HUES64 (cell line): ENCODE measurements around the gene SLC9A9.

Experiments used
- H3K27ac ChIP-seq: 2 replicates; pipeline ENCODE4 v1.7.0; 2013; ENCODE audit warnings: low read depth, low read length, inconsistent platforms
- H3K27me3 ChIP-seq: 2 replicates; pipeline ENCODE4 v1.6.1; 2013; ENCODE audit warnings: mild to moderate bottlenecking, low read length; ENCODE audit not compliant: insufficient read depth
- H3K36me3 ChIP-seq: 2 replicates; pipeline ENCODE4 v1.6.1; 2013; ENCODE audit warnings: mild to moderate bottlenecking, low read length; ENCODE audit not compliant: insufficient read depth
- H3K4me1 ChIP-seq: 2 replicates; pipeline ENCODE4 v1.6.1; 2013; ENCODE audit warnings: mild to moderate bottlenecking, low read length, moderate library complexity; ENCODE audit not compliant: insufficient read depth
- H3K4me3 ChIP-seq: 2 replicates; pipeline ENCODE4 v1.5.1; 2013; ENCODE audit warnings: mild to moderate bottlenecking, low read length, moderate library complexity
- H3K9ac ChIP-seq: 2 replicates; pipeline ENCODE4 v1.6.1; 2013; ENCODE audit warnings: mild to moderate bottlenecking, low read depth, low read length
- H3K9me3 ChIP-seq: 2 replicates; pipeline ENCODE4 v1.6.1; 2013; ENCODE audit warnings: low read depth, low read length; ENCODE audit not compliant: insufficient read depth
- WGBS: fragments of 150-250, 120-280 bp; methylation state at CpG from one replicate; pipeline ENCODE4 v1.1.7; 2013; ENCODE audit warnings: missing lambda C conversion rate; 5-methylcytosine and 5-hydroxymethylcytosine counted together

Gene SLC9A9

DNA sequence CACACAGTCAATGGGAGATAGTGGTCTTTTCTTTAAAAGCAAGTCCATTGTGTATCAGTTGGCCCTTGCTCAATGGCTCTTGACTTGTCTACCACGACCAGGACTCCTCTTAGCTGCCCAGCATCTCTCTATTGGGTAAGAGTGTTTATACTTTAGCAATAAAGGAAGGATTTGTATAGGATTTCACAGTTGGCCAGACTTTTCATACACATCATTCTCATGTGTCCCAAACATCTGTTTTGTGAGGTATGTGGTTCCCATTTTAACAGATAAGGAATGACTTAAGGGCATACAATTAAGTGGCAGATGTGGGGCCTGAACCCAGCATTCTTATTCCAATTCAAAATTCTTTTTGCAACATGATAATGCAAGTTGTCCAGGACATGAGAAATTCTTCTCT, 537.2 kb downstream of the SLC9A9 start:
- H3K4me3 ChIP-seq, result no peak overlapping the region
- H3K9ac ChIP-seq, result no peak overlapping the region
- H3K4me1 ChIP-seq, result no peaks in the 10 kb centered on the region
- 86% methylated on average over 1 of the region's 1 CpG for WGBS
- no peaks in the 10 kb centered on the region for H3K36me3 ChIP-seq
- no peaks in the 10 kb centered on the region for H3K9me3 ChIP-seq
- H3K27ac ChIP-seq, result no peak overlapping the region
- H3K27me3 ChIP-seq, result no peaks in the 10 kb centered on the region

DNA sequence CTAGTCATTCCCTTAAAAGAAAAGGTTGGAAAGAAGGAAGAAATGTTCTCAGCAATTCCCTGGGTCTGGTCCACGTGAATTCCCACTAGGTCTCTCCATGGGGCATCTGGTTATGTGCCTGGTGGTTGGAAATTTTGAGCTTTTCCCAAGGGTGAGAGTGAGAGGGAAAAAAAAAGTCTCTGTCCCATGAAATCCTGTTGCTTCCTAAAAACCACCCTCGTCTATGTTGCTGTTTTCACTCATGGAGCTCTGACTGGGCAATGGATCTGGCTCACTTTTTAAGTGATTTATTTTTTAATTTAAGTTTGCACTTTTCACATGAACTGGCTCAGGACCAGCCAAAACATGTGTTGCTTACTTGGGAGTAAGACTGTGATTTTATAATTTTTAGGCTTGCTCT, 538.6 kb downstream of the SLC9A9 start:
- H3K27ac ChIP-seq, result no peak overlapping the region
- no peaks in the 10 kb centered on the region for H3K36me3 ChIP-seq
- H3K27me3 ChIP-seq, result no peaks in the 10 kb centered on the region
- 85% methylated on average over 2 of the region's 2 CpGs for WGBS
- H3K9ac ChIP-seq, result no peak overlapping the region
- no peaks in the 10 kb centered on the region for H3K4me1 ChIP-seq
- H3K4me3 ChIP-seq, result no peak overlapping the region
- H3K9me3 ChIP-seq, result no peaks in the 10 kb centered on the region

DNA sequence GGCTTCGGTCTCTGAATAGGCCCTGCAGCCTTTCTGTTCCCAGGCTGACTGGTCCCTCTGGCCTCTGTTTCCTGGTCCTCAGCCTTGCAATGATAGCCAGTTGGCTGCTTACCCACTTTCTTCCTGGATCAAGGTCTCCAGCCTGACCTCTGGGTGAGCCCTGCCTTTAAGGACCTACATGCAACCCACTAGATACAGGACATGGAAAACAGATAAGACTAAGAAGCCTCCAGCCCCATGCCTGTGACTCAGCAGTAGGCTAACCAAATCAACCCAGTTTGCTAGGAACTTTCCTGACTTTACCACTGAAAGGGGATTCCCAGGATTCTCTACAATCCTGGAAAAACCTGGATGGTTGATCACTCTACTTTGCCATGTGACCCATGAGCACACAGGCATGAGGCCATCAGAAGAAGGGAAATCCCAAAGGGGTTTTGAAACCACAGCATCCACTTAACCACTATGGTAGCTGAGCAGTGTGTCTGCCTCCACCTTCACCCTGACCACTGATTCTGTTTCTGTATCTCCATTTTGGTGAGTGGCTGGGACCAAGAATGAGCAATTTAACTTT, 540.6 kb downstream of the SLC9A9 start:
- WGBS, result 88% methylated on average over 1 of the region's 1 CpG
- Histone ChIP-seq H3K4me3 (no peak overlapping the region), H3K4me1 (no peaks in the 10 kb centered on the region), H3K9me3 (no peaks in the 10 kb centered on the region), H3K27me3 (no peaks in the 10 kb centered on the region), H3K27ac (no peak overlapping the region), H3K9ac (no peak overlapping the region), H3K36me3 (no peaks in the 10 kb centered on the region)

DNA sequence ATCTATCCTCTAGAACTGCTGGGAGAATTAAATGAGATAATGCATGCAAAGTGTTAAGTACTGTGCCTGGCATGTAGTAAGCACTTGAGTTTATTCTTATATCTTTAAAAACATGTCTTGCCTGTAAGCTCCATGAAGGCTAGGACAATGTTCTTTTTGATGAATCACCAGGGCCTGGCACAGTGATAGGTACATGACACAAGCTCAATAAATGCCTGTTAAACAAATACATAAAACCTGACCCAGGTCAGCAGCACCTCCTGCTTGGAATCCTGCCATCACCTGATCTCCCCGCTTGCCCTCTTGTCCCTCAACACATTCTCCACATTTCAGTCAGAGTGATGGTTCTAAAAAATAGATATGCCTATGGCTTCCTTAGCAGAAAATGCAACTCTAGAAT, 541.9 kb downstream of the SLC9A9 start:
- Histone ChIP-seq H3K36me3 (no peaks in the 10 kb centered on the region), H3K9me3 (no peaks in the 10 kb centered on the region), H3K27ac (no peak overlapping the region), H3K27me3 (no peaks in the 10 kb centered on the region), H3K4me1 (no peaks in the 10 kb centered on the region), H3K9ac (no peak overlapping the region), H3K4me3 (no peak overlapping the region)
- WGBS, result 100% methylated on average over 1 of the region's 1 CpG

DNA sequence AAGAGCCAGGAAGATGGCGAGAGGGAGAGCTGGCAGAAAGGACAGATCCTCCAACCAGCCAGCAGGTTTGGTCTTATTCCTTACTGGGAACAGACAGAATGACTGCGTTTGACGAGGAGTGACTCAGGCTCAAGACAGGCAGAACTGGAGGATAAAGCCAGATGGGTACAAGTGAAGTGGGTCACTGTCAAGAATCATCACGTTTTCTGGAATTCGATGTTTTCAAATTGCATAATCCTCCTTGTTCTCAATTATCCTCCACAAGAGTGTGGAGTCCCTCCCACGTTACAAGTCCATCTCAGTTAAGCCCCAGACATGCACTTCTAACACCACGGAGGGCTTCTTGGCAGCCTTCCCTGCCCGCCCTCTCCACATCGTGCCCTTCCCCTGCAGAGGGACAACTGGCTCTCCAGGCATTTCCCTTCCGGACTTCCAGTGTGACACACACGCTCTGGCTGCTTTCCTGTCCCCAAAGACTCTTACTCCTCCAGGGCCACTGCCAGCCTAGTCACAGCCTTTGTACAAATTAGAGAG, 545.6 kb downstream of the SLC9A9 start:
- Histone ChIP-seq H3K4me3 (no peak overlapping the region), H3K4me1 (no peaks in the 10 kb centered on the region)

DNA sequence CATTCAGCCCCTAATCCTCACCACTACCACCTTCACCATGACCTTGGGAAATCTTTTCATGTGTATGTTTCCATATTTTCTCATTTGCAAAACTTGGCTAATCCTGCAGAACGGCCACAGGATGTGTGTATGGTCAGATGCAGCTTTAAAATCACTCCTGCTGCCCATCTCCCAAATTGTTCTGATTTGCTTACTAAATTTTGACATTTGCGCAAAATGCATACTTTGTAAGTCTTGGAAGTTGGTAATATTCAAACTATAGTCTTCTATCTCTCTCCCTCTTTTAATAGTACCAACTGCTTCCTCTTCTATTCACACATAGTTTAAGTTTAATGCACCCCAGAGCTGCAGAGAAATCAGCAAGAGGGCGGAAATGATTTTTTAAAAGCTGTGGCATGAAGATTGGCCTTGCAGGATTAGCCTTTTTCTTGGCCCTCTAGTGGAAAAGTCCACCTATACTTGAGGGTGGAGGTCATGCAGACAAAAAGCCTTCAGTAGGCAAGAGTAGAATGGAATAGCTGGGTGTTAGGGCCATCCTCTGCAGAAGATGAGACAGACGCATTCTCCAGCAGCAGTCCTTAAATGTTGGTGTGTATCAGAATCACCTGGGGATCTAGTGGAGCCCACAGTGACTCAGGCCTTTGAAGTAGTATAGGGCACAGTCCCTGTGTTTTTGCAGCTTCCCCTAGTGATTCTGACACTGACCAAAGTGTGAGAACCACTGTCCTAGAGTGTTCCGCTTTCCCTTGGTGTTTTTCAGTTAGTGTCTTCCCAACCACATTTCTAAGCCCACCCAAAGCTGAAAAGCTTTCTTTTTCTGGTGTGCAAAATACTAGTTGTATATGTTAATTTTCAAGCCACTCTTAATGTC, 547.0 kb downstream of the SLC9A9 start:
- no peaks in the 10 kb centered on the region for H3K9me3 ChIP-seq
- H3K27me3 ChIP-seq, result no peaks in the 10 kb centered on the region
- WGBS, result 69% methylated on average over 4 of the region's 5 CpGs
- H3K36me3 ChIP-seq, result no peaks in the 10 kb centered on the region
- no peak overlapping the region for H3K4me3 ChIP-seq
- no peaks in the 10 kb centered on the region for H3K4me1 ChIP-seq
- no peak overlapping the region for H3K27ac ChIP-seq
- H3K9ac ChIP-seq, result no peak overlapping the region

More for the DNA sequence above, 545.6 kb downstream of the SLC9A9 start:
- no peaks in the 10 kb centered on the region for H3K36me3 ChIP-seq
- H3K9me3 ChIP-seq, result no peaks in the 10 kb centered on the region
- H3K27me3 ChIP-seq, result no peaks in the 10 kb centered on the region
- WGBS, result 80% methylated on average over 10 of the region's 11 CpGs
- no peak overlapping the region for H3K9ac ChIP-seq
- H3K27ac ChIP-seq, result no peak overlapping the region

DNA sequence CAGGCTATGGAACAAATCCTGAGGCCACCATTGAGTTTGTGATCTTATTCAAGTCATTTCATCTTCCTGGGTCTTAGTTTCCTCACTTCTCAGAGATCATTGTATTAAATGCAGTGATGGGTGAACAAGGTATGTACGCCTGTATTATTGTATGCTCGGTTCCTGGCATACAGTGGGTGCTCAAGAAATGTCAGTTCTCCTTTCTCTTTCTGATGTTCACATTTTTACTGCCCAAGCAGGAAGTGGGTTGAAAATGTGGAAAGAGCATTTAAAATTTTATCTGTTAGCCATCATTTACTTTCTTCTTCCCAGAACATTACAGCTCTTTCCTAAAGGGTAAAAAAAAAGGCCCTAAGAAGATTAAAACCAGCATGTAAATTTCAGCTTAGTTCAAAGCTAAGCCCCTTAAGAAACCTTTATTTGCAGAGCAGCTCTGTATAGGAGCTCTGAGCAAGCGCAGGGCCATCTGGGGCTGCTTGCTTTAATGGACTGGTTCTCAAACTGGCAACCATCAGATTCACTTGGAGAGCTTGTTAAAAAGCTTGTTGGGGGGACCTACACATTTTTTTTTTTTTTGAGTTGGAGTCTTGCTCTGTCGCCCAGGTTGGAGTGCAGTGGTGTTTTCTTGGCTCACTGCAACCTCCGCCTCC, 549.3 kb downstream of the SLC9A9 start:
- H3K4me1 ChIP-seq, result no peaks in the 10 kb centered on the region
- H3K27me3 ChIP-seq, result no peaks in the 10 kb centered on the region
- no peak overlapping the region for H3K4me3 ChIP-seq
- H3K27ac ChIP-seq, result no peak overlapping the region
- no peaks in the 10 kb centered on the region for H3K36me3 ChIP-seq
- no peaks in the 10 kb centered on the region for H3K9me3 ChIP-seq
- 92% methylated on average over 5 of the region's 5 CpGs for WGBS
- no peak overlapping the region for H3K9ac ChIP-seq

DNA sequence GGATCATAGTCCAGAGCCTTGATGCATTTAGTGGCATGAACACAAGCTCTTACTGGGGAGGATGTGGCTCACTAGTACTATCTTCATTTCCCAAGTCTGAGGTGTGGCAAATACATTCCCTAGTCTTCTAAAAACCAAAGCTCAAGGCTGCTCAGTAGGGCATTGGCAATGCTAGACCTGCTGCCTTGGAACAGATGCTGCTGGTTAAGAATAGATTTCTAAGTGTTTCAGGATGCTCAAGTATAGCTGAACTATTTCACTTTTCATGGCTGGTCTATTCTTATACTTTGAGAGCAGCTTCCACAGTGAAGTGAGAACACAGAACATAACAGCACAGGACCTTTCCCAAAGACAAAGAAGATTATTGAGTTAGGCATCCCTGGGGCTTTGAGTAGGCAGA, 549.9 kb downstream of the SLC9A9 start:
- Histone ChIP-seq H3K36me3 (no peaks in the 10 kb centered on the region), H3K4me3 (no peak overlapping the region), H3K27ac (no peak overlapping the region), H3K9me3 (no peaks in the 10 kb centered on the region), H3K9ac (no peak overlapping the region), H3K27me3 (no peaks in the 10 kb centered on the region), H3K4me1 (no peaks in the 10 kb centered on the region)

DNA sequence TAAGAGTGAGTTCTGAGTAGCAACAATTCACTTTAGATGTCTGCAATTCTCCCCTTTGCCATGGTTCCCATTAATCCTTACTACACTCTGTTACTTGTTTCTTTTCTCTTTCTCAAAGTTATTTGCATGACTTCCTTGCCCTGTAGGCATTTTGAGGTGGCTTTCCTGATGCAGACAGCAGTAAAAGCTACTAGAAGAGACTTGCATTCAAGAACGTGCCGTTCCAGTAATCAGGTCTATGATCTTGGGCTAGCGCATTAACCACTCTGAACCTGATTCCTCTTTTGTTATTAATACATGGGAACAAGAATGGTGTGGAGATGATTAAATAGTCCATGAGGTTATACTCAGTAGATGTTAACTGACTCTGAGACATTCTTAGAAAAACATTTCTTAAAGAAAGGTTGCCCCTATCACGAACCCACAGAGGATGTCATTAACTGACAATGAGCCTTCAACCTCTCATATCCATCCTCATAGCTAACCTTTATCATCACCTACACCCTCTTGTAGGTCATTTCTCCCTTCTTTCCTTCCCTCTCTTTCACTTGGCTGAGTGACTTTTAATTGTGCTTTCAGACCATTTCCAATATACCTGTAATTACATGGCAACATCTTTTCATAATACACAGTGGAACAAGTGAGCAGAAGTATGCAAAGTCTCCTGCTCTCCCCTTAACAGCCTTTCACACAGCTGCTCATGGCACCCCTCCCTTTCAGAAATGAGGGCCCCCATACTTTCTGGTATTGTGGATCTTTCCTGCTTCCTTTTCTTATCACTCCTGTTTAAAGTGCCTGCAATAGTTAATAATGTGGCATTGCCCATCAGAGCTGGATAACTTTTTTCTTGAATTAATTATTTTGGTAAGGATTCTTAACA, 552.8 kb downstream of the SLC9A9 start:
- Histone ChIP-seq H3K9me3 (no peaks in the 10 kb centered on the region), H3K27ac (no peak overlapping the region), H3K4me1 (no peaks in the 10 kb centered on the region), H3K9ac (no peak overlapping the region), H3K36me3 (no peaks in the 10 kb centered on the region), H3K27me3 (no peaks in the 10 kb centered on the region), H3K4me3 (no peak overlapping the region)
- WGBS, result 83% methylated on average over 4 of the region's 4 CpGs

DNA sequence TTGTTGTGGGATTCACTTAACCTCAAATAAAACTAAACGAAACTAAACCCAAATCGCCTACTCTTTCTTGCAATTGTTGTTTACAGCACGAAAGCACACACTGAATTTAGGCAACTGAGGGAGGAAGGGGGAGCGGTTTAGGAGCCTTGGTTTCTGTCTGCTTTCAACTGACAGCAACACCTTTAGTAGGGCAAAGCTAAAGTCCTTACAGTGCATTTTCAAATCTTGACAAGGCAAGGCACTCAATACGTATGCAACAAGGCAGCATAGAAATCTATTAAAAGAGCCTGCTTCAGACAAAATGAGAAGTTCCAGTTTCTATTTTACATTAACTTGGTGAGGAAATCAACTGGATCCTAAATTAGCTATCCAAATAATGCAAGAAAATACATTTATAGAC, 554.1 kb downstream of the SLC9A9 start:
- Histone ChIP-seq H3K9me3 (no peaks in the 10 kb centered on the region), H3K4me3 (no peak overlapping the region), H3K9ac (no peak overlapping the region), H3K4me1 (no peaks in the 10 kb centered on the region), H3K27ac (no peak overlapping the region), H3K36me3 (no peaks in the 10 kb centered on the region), H3K27me3 (no peaks in the 10 kb centered on the region)
- 92% methylated on average over 4 of the region's 5 CpGs for WGBS
